HL-60 (cell line): ENCODE results near the gene EBF3.
"Not testable (repeated sequence)": the region's sequence is repeated elsewhere in the genome, so short reads cannot be mapped to it uniquely, and the experiment has no call there.

Source experiments
- DNase-seq, 2 experiments: peaks; one replicate each; pipeline ENCODE4 v3.0.0-alpha.2; 2010 to 2020; ENCODE audit warnings: low read depth in 1 of 2, low spot score in 1 of 2
- H3K27ac ChIP-seq: fragments of 250-450 bp; sonication (Bioruptor Pico); replicated peaks from 2 replicates; pipeline ENCODE4 v1.5.1; 2020; ENCODE audit warnings: mild to moderate bottlenecking, moderate library complexity
- H3K27me3 ChIP-seq: fragments of 250-450 bp; sonication (Bioruptor Pico); 2 replicates; pipeline ENCODE4 v1.5.1; 2021; ENCODE audit warnings: mild to moderate bottlenecking, moderate library complexity; ENCODE audit not compliant: insufficient read depth, poor library complexity, severe bottlenecking
- H3K4me3 ChIP-seq: replicated peaks from 2 replicates; pipeline ENCODE4 v1.5.1; 2011; ENCODE audit warnings: mild to moderate bottlenecking, control low read depth, low read length; ENCODE audit not compliant: insufficient read depth
- GABPA ChIP-seq: IDR thresholded peaks from 2 replicates; pipeline ENCODE4 v1.6.1; 2012; ENCODE audit warnings: low read depth
- POLR2AphosphoS5 ChIP-seq: IDR thresholded peaks from 2 replicates; pipeline ENCODE4 v1.6.1; 2012; ENCODE audit warnings: low read depth
- REST ChIP-seq: IDR thresholded peaks from 2 replicates; pipeline ENCODE4 v1.6.1; 2012; ENCODE audit warnings: low read depth; ENCODE audit not compliant: insufficient replicate concordance
- SPI1 ChIP-seq: IDR thresholded peaks from 2 replicates; pipeline ENCODE4 v1.6.1; 2012; ENCODE audit warnings: low read depth, mild to moderate bottlenecking, borderline replicate concordance
- TF ChIP-seq, protein P1 (sequence below): IDR thresholded peaks from one replicate; pipeline ENCODE4 v1.5.1; 2011; ENCODE audit warnings: low read length, control low read depth, inconsistent platforms; ENCODE audit not compliant: insufficient read depth

Gene EBF3

DNA sequence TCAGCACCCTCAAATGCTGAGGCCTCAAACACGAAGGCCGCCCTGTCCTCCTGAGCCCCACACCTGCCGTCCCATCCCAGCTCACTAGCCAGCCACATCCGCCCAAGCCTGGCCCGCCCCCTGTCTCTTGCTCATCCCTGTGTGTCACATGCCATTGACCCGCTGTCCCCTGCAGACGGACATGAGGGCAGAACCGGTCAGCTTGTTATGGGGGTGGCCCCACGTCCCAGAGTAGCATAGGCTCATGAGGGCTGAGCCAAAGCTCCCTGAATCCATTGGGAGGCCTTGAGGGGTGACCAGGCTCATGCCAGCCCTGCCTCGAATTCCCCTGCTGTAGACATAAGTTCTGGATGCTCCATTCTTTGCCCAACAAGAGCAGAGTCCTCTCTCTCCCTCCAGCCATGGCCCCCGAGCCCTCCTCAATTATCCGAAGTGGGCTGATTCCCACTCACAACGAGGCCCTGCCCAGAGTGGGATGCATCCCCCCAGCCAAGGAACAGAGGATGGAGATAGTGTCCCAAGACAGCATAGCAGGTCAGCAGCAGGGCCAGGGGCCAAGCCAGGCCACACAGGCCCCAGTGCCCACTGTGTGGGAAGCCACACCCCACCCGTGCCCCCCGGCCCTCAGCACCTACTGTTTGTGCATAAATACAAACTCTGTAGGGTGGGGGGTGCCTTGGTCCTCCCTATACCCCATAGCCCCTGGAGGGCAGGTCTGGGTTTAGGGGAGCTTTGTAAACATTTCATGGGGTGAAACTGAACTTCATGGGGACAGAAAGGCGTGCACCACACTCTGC, 42.1 kb downstream of the EBF3 start:
- TF ChIP-seq, protein P1, sequence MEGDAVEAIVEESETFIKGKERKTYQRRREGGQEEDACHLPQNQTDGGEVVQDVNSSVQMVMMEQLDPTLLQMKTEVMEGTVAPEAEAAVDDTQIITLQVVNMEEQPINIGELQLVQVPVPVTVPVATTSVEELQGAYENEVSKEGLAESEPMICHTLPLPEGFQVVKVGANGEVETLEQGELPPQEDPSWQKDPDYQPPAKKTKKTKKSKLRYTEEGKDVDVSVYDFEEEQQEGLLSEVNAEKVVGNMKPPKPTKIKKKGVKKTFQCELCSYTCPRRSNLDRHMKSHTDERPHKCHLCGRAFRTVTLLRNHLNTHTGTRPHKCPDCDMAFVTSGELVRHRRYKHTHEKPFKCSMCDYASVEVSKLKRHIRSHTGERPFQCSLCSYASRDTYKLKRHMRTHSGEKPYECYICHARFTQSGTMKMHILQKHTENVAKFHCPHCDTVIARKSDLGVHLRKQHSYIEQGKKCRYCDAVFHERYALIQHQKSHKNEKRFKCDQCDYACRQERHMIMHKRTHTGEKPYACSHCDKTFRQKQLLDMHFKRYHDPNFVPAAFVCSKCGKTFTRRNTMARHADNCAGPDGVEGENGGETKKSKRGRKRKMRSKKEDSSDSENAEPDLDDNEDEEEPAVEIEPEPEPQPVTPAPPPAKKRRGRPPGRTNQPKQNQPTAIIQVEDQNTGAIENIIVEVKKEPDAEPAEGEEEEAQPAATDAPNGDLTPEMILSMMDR, result no peak
- TF ChIP-seq GABPA, result no peak
- TF ChIP-seq POLR2AphosphoS5, result no peak
- TF ChIP-seq SPI1, result no peak
- TF ChIP-seq REST, result no peak
- no peak for DNase-seq
- H3K27ac ChIP-seq, result no peak overlapping the region
- no peak overlapping the region for H3K4me3 ChIP-seq
- H3K27me3 ChIP-seq, result no peaks in the 10 kb centered on the region

DNA sequence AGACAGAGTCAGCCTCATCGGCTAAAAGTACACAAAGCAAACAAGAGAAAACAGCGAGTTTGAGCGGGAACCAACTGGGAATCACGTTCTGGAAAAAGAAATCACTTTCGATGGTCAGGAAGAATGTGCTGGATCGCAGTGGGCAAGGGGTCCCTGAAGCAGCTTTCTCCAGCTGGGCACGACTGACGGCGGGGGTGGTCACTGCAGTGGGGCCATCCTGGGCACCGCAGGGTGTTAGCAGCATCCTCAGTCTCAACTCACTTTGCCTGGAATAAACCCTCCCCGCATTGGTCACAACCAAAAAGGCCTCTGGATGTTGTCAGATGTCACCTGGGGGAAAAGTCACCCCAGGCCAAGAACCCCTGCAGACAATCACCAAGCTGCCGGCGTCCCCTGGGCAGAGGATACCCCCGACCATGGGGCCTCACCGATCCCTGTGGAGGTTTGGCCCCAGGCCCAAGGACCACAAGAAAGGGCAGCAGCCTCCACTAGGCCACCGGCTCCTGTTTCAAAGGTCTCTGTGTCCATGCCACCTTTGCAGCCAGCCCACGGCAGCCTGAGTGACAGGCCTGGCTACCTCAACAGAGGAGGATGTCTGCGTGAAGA, 42.9 kb downstream of the EBF3 start:
- TF ChIP-seq GABPA (no peak), SPI1 (no peak), REST (no peak), POLR2AphosphoS5 (no peak)
- TF ChIP-seq, protein P1, result no peak
- no peak for DNase-seq
- Histone ChIP-seq H3K27ac (no peak overlapping the region), H3K27me3 (no peaks in the 10 kb centered on the region), H3K4me3 (no peak overlapping the region)

DNA sequence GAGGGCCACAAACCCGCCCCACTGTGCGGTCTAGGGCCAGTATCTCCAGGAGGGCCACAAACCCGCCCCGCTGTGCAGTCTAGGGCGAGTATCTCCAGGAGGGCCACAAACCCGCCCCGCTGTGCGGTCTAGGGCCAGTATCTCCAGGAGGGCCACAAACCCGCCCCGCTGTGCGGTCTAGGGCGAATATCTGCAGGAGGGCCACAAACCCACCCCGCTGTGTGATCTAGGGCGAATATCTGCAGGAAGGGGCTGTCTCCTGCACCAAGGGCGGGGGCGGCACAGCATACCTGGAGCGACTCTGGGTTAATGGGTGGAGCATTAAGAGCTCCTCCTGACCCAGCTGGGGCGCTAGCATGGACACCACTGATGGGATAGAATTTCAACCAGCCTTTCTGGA, 43.9 kb downstream of the EBF3 start:
- H3K27ac ChIP-seq, H3K4me3 ChIP-seq, DNase-seq, H3K27me3 ChIP-seq: not testable (repeated sequence)

DNA sequence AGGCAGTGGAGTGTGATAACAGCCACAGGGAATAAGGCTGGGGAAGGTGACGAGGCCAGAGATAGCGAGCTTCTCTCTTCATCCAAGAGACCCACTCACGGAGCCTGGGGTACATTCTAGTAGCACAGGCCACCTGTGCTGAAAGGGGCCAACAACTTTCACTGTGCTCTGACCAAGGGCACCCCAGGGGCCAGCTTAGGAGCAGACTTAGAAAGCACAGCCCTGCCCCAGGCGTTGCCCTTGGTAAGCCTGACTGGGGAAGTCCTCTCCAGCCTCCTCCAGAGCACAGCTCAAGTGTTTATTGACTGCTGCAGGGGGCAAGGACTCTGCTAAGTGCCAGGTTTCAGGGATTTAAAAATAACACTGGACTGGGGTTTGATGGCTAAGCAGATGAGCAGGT, 44.7 kb downstream of the EBF3 start:
- Histone ChIP-seq H3K4me3 (no peak overlapping the region), H3K27me3 (no peaks in the 10 kb centered on the region), H3K27ac (no peak overlapping the region)
- TF ChIP-seq GABPA, result no peak
- TF ChIP-seq POLR2AphosphoS5, result no peak
- no peak for DNase-seq

GRCh38 chr10:129918836-129919235, 45.2 kb downstream of the EBF3 start:
- no peak overlapping the region for H3K4me3 ChIP-seq
- TF ChIP-seq REST (no peak), SPI1 (no peak), GABPA (no peak), POLR2AphosphoS5 (no peak)
- TF ChIP-seq, protein P1, result no peak
- H3K27me3 ChIP-seq, result no peaks in the 10 kb centered on the region
- H3K27ac ChIP-seq, result no peak overlapping the region
- no peak for DNase-seq
